Measurements from ENCODE around the gene MAP2K3.
A peak's percentile ranks its signal among the peaks of the same experiment; 100 is the strongest.

MAP2K3 gene

DNA sequence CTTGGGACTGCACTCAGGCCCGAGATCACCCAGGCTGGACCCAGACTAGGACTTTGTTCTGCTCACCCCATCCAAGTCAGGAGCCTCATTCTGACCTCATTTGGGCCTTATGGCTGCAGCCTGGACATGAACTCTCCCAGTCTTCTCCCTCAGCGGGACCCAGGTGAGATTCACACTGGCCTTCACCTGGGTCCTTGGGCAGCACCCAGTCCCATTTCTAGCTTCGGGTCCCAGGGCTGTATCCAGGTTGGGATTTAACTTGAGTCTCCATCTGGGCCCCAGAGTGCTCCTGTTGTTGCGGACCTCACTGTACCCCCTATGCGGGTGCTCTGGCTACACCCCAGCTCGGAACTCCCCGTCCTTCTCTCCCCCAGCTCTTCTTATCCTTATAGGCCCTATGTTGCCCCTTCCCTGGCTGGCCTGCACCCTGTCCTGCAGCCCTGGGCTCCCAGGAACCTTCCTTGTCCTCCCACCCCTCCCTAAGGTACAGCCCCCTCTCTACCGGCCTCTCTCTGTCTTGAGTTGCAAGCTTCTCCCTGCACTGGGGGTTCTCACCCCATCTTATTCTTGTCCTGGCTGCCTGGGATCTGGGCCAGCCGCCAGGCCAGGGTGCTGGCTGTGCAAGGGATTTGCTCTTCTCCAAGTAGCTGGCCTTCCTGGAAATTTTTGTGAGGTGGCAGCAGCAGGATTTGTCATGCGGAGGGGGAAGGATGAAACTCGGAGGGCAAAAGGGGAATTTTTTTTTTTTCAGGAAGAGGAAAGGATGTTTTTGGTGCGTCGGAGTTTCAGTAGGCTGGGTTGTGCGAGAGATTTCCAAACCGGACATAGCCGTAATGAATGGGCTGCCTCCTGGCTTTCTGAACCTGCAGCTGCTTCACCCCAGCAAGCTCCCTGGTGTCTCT is 904 bp downstream of the MAP2K3 start:
- DNase-seq: no peak

- no peak for DNase-seq
Measured at GRCh38 chr17:21286066-21286770, 1.7 kb downstream of the MAP2K3 start.

GRCh38 chr17:21286909-21287702 is 2.6 kb downstream of the MAP2K3 start:
- DNase-seq: no peak

DNA sequence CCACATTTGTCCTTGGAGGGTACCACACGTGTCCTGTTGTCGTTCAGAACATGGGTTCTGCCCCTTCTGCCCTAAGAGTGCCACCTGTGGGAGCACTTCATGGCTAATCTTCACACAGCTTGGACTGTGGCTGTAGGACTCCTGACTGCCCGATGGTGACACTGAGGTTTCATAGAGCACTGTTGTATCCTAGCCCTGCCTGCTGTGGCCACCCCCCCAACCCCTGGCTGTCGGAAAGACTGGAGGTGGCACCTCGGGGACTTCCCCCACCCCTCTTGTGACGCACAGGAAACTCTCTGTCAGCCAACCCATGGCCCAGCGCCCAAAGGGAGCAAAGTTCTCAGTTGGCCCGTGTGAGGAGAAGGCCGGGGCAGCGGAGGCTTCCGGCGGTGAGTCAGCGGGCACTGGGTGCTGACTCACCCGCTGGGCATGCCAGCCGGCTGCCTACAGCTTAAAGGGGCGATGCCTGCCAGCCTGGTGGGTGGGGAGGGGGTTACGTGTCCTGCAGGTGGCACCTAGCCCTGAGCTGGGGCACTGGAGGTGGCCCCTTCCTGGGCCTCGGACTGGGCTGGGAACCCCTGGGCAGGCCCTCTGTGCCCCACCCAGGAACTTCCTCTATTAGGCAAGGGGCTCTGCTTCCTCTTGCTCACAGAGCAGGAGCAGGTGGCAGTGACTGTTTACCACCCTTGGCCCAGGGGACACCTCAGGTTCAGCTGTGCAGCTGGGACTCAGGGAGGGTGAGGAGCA is 3.4 kb downstream of the MAP2K3 start:
- peak; percentile 96 for DNase-seq

GRCh38 chr17:21288571-21289017 is 4.1 kb downstream of the MAP2K3 start:
- no peak for DNase-seq

DNA sequence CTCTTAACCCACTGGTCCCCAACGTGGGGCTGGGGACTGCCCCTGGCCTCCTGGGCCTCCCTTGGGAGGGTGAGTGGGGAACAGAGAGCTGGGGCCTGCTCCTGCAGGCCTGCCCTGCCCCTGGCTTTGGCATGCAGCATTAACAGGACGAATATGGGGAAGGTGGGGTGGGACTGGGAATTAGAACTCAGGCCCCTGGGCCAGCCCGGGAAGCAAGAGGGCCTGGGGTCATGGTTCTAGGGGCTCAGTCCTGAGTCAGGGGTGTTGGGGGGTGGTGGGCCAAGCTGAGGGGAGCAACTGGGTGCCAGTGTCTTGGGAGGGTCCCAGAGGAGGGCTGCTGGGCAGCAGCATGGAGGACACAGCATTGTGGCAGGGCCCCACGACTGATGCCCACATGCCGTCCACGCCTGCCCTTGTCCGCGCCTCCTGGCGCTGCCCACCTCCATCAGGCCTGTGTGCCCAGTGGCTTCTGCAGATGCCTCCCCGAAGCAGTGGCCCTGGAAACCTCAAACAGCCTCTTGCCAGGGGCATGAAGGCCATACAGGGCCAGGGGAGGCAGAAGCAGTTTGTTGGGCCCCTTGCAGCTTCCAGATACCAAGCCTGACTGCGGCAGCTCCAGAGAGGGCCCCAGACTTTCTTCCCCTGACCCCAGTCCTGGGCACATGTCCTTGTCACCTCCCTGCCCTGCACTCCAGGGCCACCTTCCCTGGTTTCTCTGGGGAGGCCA is 4.8 kb downstream of the MAP2K3 start:
- no peak for DNase-seq

DNA sequence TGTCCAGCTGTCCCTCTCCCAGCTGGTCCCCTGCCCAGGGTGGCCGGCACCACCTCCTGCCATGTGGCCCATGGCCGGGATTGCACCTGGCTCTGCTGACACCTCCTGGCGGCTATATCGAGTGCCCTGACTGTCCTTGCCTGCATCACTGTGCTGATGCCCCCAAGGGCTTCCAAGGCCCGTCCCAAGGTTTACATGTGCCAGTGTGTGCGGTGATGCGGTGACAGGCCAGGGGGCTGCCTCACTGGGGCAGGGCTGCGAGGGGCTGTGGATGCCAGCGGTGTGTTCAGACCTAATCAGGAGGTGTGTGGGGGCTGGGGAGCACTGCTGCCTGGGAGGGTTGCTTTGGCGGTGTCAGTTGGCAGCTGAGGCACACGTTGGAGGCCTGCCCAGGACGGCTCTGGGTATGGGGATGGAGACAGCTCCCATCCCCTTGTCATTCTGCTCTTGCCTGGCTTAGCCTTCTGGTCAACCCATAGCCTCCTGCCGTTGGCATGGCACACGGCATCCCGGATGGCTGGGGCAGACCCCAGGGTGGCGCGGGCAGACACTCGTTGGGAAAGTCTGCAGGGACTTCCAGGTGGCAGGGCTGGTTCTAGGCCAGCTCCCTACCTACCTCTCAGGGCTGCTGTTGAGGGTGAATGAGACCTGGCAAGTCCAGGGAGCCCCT is 5.5 kb downstream of the MAP2K3 start:
- no peak for DNase-seq

DNA sequence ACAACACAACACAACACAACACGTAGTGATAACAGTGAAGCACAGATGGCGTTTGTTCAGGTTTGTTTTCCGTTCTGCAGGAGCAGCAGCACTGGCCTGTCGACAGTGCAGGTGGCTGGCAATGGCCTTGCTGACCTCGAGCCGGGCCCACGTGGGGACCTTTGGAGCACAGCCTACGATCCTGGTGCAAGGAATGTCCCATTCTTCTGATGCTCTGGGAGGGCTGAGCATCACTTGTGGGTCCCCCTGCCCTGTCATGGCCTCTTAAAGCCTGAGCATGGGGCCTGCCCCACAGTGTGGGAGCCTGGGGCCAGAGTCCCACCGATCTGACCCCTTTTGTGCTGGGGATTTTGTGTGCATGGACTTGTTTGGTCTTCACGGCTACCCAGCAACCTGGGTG is 6.8 kb downstream of the MAP2K3 start:
- no peak for DNase-seq

- no peak for DNase-seq
Measured at GRCh38 chr17:21291862-21292261, 7.4 kb downstream of the MAP2K3 start.

DNA sequence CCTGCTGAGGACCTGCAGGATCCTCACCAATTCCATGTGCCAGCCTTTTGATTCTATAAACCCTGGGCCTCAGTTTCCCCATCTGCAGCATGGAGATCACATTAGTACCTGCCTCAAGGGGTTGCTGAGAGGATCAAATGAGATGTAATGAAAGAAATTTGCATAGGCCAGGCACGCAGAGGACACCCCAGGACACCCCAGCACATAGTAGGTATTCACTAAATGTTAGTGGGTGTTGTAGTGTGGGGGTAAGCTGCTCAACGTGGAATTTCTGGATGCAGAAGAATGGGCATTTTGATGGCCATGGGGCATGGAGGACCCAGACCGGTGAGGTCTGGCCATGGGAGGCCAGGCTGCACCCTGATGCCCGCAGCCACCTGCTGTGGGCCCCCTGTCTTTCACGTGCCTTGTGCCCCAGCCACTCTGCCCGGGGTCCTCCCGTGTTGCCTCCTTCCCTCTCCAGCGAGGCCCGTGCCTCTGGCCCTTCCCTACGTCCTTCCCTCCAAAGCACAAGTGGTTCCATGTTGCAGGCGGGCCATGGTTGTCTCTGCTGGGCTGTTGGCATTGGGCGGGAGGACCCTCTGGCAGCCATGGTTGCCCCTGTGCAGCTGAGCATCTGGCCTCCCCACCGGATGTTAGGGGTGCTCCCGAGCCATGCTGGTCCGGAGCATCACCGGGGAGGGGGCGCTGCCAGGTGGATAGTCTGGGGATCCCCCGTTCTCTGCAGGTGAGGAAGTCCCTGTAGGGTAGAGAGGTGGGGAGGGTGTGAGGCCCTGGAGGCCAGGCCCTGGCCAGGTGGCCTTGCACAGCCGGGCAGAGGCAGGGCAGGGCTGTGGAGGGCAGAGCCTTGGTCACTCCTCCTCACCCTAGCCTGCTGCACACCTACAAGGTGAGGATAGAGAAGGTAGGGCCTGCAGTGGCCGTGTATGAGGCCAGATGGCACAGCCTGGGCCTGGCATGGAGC is 8.6 kb downstream of the MAP2K3 start:
- no peak for DNase-seq

DNA sequence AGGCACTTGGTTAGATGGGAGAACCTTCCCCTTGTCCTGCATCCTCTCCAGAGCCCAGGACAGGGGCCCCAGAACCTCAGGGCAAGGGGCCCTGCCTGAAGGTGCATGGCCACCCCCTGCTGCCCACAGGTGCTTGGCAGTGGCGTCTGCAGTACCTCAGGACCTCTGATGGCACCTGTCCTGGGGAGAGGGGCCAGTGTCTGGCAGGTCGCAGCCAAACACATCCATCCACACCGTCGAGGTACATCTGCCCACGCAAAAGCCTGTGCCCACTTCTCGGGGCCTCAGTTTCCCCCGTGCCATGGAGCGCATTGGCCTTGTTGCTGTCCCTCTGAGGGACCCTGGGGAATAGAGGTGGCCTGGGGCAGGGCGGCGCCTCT is 9.3 kb downstream of the MAP2K3 start:
- DNase-seq: no peak

GRCh38 chr17:21294321-21295035 is 10.0 kb downstream of the MAP2K3 start:
- no peak for DNase-seq

DNA sequence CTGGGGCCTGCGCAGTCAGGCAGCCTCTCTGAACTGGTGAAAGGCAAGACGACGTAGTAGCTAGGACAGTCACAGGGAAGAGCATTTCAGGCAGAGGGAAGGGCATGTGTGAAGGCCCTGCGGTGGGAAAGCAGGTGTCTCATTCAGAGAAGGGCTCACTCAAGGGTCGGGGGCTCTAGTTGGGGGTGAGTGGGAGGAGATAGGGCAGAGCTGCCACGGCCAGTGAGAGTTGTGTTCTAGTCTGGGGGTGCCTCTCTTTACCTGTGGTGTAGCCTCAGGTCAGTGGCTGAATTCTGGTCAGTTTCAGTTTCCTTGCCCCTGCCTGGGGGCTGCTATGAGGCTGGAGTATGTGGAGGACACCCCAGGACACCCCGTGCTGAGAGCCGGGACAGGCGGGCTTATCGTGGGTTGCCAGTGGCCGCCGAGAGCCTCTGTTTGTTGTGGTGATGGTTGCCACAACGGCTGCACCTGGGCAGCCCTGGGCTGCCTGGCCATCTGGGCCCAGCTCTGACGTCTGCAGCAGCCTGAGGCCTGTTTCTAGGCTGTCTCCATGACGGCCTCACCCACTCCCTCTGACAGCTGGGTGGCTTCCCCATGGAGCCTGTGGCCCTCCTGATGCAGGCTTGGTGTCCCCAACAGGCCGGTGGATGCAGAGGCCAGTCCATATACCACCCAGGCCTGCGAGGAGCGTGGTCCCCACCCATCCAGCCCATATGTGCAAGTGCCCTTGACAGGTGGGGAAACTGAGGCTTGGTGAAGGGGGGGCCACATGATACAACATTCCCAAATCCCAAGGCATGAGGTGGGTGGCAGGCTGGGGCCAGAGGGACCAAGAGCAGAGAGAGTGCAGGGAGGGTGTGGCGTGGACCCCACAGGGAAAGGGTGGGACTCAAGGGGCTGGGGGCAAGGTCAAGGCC is 10.8 kb downstream of the MAP2K3 start:
- DNase-seq: no peak

GRCh38 chr17:21296097-21297025 is 11.8 kb downstream of the MAP2K3 start:
- DNase-seq: no peak

DNA sequence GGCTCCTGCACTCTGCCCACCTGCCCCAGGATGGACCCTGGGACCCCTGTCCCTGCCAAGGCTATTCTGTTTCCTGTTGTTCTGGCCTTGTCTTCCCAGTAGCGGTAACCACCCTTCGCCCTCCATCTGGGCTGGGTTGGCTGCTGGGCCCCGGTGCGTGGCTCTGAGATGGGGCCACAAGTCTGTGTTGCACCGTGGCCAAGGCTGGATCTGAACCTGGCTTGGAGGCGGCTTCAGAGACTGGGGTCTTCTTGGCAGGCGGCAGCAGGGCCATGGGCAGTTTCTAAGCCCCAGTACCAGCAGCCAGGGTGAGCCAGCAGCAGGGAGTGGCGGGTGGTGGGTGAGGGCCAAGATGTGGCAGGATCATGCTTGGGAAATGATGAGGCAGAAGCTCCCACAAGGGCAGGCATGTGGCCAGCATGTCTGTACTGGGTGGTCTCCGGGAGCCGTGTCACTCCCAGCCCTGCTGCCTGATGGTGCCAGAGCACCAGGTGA is 12.6 kb downstream of the MAP2K3 start:
- no peak for DNase-seq

GRCh38 chr17:21297597-21297996 is 13.1 kb downstream of the MAP2K3 start:
- no peak for DNase-seq
